ENCODE data around the gene NMNAT2. TPM values are rescaled to one million over a fixed set of nuclear protein-coding genes. Genes with fewer than 3 reads are reported as not detected.
"Not testable (repeated sequence)": the region's sequence is repeated elsewhere in the genome, so short reads cannot be mapped to it uniquely, and the experiment has no call there.

The NMNAT2 gene
- polyA plus RNA-seq, 1 experiment, result 0.19 TPM

- no peak for TF ChIP-seq CTCF (IDR thresholded peaks at IDR 0.05; ENCODE audit: low read depth, low read length)
- Histone ChIP-seq H3K4me3 (ENCODE audit: low read depth, low read length) (no peak overlapping the region), H3K9me3 (ENCODE audit: control insufficient read depth, insufficient read depth, low read length) (no peaks in the 10 kb centered on the region), H3K27me3 (ENCODE audit: control insufficient read depth, insufficient read depth, low read length) (no peaks in the 10 kb centered on the region), H3K27ac (ENCODE audit: low read depth, low read length) (no peak overlapping the region)
- ChIA-PET POLR2A (no interaction called here), CTCF (interaction anchor here (1.4 to 2.7 kb wide), 2 partner anchors 8 to 38 kb away, joined by 4 to 20 read pairs; no protein-coding TSS in a partner anchor)
- no peak for DNase-seq (ENCODE audit: low read depth, low spot score)
Measured at GRCh38 chr1:183243161-183244050, 174.8 kb downstream of the NMNAT2 start.

GRCh38 chr1:183242556-183242955 lies 175.6 kb downstream of the NMNAT2 start:
- H3K27ac ChIP-seq (ENCODE audit: low read depth, low read length), result no peak overlapping the region
- DNase-seq (ENCODE audit: low read depth, low spot score), result no peak
- CTCF ChIA-PET, result interaction anchor here (1.4 to 2.7 kb wide), 3 partner anchors 8 to 39 kb away, joined by 4 to 20 read pairs (median 6); no protein-coding TSS in a partner anchor
- H3K9me3 ChIP-seq (ENCODE audit: control insufficient read depth, insufficient read depth, low read length), result no peaks in the 10 kb centered on the region
- POLR2A ChIA-PET, result no interaction called here
- no peak for TF ChIP-seq CTCF (IDR thresholded peaks at IDR 0.05; ENCODE audit: low read depth, low read length)
- H3K27me3 ChIP-seq (ENCODE audit: control insufficient read depth, insufficient read depth, low read length), result no peaks in the 10 kb centered on the region
- no peak overlapping the region for H3K4me3 ChIP-seq (ENCODE audit: low read depth, low read length)

GRCh38 chr1:183241471-183241870 lies 176.7 kb downstream of the NMNAT2 start:
- H3K9me3 ChIP-seq (ENCODE audit: control insufficient read depth, insufficient read depth, low read length), result no peaks in the 10 kb centered on the region
- no peaks in the 10 kb centered on the region for H3K27me3 ChIP-seq (ENCODE audit: control insufficient read depth, insufficient read depth, low read length)
- POLR2A ChIA-PET, result no interaction called here
- H3K27ac ChIP-seq (ENCODE audit: low read depth, low read length), result no peak overlapping the region
- CTCF ChIA-PET, result interaction anchor here (1.6 to 1.9 kb wide), 2 partner anchors 13 to 14 kb away, joined by 4 to 6 read pairs; no protein-coding TSS in a partner anchor
- DNase-seq (ENCODE audit: low read depth, low spot score), result no peak
- no peak overlapping the region for H3K4me3 ChIP-seq (ENCODE audit: low read depth, low read length)
- TF ChIP-seq CTCF (IDR thresholded peaks at IDR 0.05; ENCODE audit: low read depth, low read length), result no peak

- H3K27me3 ChIP-seq (ENCODE audit: control insufficient read depth, insufficient read depth, low read length); H3K27ac ChIP-seq (ENCODE audit: low read depth, low read length); POLR2A ChIA-PET; DNase-seq (ENCODE audit: low read depth, low spot score); H3K9me3 ChIP-seq (ENCODE audit: control insufficient read depth, insufficient read depth, low read length); H3K4me3 ChIP-seq (ENCODE audit: low read depth, low read length): not testable (repeated sequence)
- CTCF ChIA-PET, result interaction anchor here (1.9 kb wide), 1 partner anchor 12 kb away, joined by 4 read pairs; no protein-coding TSS in a partner anchor
Measured at GRCh38 chr1:183240853-183241252, 177.3 kb downstream of the NMNAT2 start.

GRCh38 chr1:183240526-183240825 lies 177.7 kb downstream of the NMNAT2 start:
- Histone ChIP-seq H3K27me3 (ENCODE audit: control insufficient read depth, insufficient read depth, low read length) (no peaks in the 10 kb centered on the region), H3K4me3 (ENCODE audit: low read depth, low read length) (no peak overlapping the region), H3K27ac (ENCODE audit: low read depth, low read length) (no peak overlapping the region), H3K9me3 (ENCODE audit: control insufficient read depth, insufficient read depth, low read length) (no peaks in the 10 kb centered on the region)
- no peak for DNase-seq (ENCODE audit: low read depth, low spot score)
- TF ChIP-seq CTCF (IDR thresholded peaks at IDR 0.05; ENCODE audit: low read depth, low read length), result no peak
- POLR2A ChIA-PET, result no interaction called here
- CTCF ChIA-PET, result interaction anchor here (1.9 kb wide), 1 partner anchor 12 kb away, joined by 4 read pairs; no protein-coding TSS in a partner anchor

All from AG04450 (cell line).